SU-DHL-6 (cell line): ENCODE data around the gene LRP3.

Source experiments
- EZH2phosphoT487 ChIP-seq: fragments of 200-600 bp; sonication (generic), shearing (Covaris generic); conservative IDR thresholded peaks from 2 replicates; pipeline ENCODE4 v1.6.1; 2018; ENCODE audit warnings: mild to moderate bottlenecking, antibody characterized with exemption, low read length, moderate library complexity, mixed read lengths
- TF ChIP-seq, protein P1 (sequence below): fragments of 200-600 bp; sonication (generic); IDR thresholded peaks from one replicate; pipeline ENCODE4 v1.5.1; 2017; ENCODE audit warnings: antibody characterized with exemption, mild to moderate bottlenecking, low read length, moderate library complexity; ENCODE audit not compliant: insufficient read depth, poor library complexity, severe bottlenecking

DNA sequence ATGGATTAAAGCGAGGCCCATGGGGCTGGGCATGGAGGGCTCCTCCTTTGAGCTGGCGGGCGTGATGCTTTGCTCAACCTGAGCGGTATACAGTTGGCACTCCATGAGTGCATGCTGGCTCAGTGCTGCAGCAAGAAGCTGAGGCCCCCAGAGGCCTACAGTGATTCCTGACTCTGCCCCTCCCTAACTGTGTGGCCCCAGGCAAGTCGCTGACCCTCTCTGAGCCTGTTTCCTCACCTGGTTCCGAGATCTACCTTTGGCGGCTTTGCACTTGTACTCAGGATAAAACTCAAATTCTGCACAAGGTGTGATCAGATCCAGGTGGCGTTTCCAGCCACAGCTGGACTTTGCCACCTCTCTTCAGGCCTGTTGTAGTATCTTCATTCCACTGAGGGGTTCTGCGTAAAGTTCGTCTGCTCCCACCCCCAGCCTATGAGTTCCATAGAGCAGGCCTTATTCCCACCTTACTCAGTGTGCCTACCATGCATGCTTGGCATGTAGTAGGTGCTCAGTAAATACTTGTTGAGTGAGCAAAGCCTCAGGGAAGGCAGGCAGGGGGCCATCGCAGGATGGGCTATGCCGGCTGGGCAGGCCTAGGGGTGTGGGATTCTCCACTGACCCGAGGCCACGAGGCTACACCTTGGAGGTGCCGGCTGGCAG is 7.9 kb downstream of the LRP3 start:
- TF ChIP-seq, protein P1, sequence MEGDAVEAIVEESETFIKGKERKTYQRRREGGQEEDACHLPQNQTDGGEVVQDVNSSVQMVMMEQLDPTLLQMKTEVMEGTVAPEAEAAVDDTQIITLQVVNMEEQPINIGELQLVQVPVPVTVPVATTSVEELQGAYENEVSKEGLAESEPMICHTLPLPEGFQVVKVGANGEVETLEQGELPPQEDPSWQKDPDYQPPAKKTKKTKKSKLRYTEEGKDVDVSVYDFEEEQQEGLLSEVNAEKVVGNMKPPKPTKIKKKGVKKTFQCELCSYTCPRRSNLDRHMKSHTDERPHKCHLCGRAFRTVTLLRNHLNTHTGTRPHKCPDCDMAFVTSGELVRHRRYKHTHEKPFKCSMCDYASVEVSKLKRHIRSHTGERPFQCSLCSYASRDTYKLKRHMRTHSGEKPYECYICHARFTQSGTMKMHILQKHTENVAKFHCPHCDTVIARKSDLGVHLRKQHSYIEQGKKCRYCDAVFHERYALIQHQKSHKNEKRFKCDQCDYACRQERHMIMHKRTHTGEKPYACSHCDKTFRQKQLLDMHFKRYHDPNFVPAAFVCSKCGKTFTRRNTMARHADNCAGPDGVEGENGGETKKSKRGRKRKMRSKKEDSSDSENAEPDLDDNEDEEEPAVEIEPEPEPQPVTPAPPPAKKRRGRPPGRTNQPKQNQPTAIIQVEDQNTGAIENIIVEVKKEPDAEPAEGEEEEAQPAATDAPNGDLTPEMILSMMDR: no peak
- TF ChIP-seq EZH2phosphoT487: no peak
